Fibroblast of pulmonary artery (primary cell): ENCODE measurements around the gene PACS1.

Experiments
- DNase-seq: peaks from one replicate; pipeline ENCODE4 v3.0.0-alpha.2; 2010; ENCODE audit warnings: low read depth
- H3K4me3 ChIP-seq: replicated peaks from 2 replicates; pipeline ENCODE4 v1.5.1; 2011; ENCODE audit warnings: low read depth, mild to moderate bottlenecking, control low read depth, low read length, moderate library complexity
- TF ChIP-seq, protein P1 (sequence below): IDR thresholded peaks from 2 replicates; pipeline ENCODE4 v1.5.1; 2011; ENCODE audit warnings: mild to moderate bottlenecking, control low read depth, low read length, inconsistent platforms; ENCODE audit errors: missing control alignments

The PACS1 gene

DNA sequence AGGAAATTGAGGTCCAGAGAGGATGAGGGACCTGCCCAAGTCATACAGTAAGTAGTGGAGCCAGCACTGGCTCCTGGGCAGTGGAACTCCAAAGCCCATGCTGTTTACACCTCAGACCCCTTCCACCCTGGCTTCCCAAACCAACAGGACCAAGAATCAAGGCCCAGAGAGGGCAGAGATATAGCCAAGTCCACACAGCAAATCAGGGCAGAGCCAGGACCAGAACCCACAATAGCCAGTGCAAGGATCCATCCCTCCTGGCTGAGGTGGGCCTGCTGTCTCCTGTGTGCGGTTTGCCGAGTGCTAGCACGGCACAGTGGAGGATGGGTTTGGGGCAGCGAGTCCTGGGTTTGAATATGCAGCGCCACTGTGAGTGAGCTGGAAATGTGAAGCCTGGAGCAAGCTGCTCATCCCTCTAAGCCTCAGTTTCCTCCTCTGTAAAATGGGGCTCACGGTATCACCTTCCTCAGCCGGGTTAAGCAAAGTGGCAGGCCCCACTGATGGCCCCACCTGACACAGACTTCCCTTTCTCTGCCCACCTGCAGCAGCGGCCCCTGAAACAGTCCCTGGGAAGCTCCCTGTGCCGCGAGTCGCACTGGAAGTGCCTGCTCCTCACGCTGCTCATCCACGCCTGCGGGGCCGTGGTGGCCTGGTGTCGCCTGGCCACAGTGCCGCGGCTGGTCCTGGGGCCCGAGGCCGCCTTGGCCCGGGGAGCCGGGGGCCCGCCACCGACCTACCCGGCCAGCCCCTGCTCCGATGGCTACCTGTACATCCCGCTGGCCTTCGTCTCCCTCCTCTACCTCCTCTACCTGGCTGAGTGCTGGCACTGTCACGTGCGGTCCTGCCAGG lies 223.9 kb downstream of the PACS1 start:
- TF ChIP-seq, protein P1, sequence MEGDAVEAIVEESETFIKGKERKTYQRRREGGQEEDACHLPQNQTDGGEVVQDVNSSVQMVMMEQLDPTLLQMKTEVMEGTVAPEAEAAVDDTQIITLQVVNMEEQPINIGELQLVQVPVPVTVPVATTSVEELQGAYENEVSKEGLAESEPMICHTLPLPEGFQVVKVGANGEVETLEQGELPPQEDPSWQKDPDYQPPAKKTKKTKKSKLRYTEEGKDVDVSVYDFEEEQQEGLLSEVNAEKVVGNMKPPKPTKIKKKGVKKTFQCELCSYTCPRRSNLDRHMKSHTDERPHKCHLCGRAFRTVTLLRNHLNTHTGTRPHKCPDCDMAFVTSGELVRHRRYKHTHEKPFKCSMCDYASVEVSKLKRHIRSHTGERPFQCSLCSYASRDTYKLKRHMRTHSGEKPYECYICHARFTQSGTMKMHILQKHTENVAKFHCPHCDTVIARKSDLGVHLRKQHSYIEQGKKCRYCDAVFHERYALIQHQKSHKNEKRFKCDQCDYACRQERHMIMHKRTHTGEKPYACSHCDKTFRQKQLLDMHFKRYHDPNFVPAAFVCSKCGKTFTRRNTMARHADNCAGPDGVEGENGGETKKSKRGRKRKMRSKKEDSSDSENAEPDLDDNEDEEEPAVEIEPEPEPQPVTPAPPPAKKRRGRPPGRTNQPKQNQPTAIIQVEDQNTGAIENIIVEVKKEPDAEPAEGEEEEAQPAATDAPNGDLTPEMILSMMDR = no peak
- H3K4me3 ChIP-seq = no peak overlapping the region
- DNase-seq = no peak
